Right kidney (tissue), 9 donors: Measurements from ENCODE around the gene CEACAM18.
"Not testable (repeated sequence)": the region's sequence is repeated elsewhere in the genome, so short reads cannot be mapped to it uniquely, and the experiment has no call there.

ENCODE experiments used
- DNase-seq: peaks from one replicate; pipeline ENCODE4 v3.0.0-alpha.2; 2016
- long read RNA-seq, 8 donors: transcript quantifications; one replicate each; lab custom pipeline, GENCODE V29; 2026

CEACAM18 gene
- long read RNA-seq, donor 1, result 0 reads
- long read RNA-seq, donor 2, result 0 reads
- long read RNA-seq, donor 3, result 0 reads
- long read RNA-seq, donor 4, result 0 reads
- long read RNA-seq, donor 5, result 0 reads
- long read RNA-seq, donor 6, result 0 reads
- long read RNA-seq, donor 7, result 0 reads
- long read RNA-seq, donor 8, result 0 reads

- no peak for DNase-seq
Measured at GRCh38 chr19:51478381-51479234, at the start of gene CEACAM18. CEACAM18 (plus strand) TSS chr19:51478539.

- no peak for DNase-seq
Measured at GRCh38 chr19:51430221-51430620, 48.1 kb upstream of the CEACAM18 start.

- DNase-seq, result no peak
Measured at GRCh38 chr19:51431124-51431523, 47.2 kb upstream of the CEACAM18 start.

- DNase-seq, result no peak
Measured at GRCh38 chr19:51433043-51433442, 45.3 kb upstream of the CEACAM18 start.

- DNase-seq, result no peak
Measured at GRCh38 chr19:51434456-51434855, 43.9 kb upstream of the CEACAM18 start.

GRCh38 chr19:51439021-51439465 lies 39.3 kb upstream of the CEACAM18 start:
- DNase-seq, result no peak

- DNase-seq, result no peak
Measured at GRCh38 chr19:51440052-51440451, 38.3 kb upstream of the CEACAM18 start.

GRCh38 chr19:51440846-51441409 lies 37.4 kb upstream of the CEACAM18 start:
- DNase-seq, result no peak

GRCh38 chr19:51441410-51442390 lies 36.6 kb upstream of the CEACAM18 start:
- DNase-seq, result no peak

- not testable (repeated sequence) for DNase-seq
Measured at GRCh38 chr19:51447510-51447909, 30.8 kb upstream of the CEACAM18 start.

- DNase-seq, result no peak
Measured at GRCh38 chr19:51448011-51448410, 30.3 kb upstream of the CEACAM18 start.

GRCh38 chr19:51448411-51449016 lies 29.8 kb upstream of the CEACAM18 start:
- DNase-seq, result no peak

- no peak for DNase-seq
Measured at GRCh38 chr19:51450730-51451307, 27.5 kb upstream of the CEACAM18 start.

- no peak for DNase-seq
Measured at GRCh38 chr19:51456541-51457290, 21.6 kb upstream of the CEACAM18 start.

GRCh38 chr19:51457351-51458013 lies 20.9 kb upstream of the CEACAM18 start:
- no peak for DNase-seq

- DNase-seq, result no peak
Measured at GRCh38 chr19:51458051-51458645, 20.2 kb upstream of the CEACAM18 start, which contains the start of gene SIGLEC8. SIGLEC8 (minus strand) TSS chr19:51458454; CDS start chr19:51458387, 67 bp downstream.

- no peak for DNase-seq
Measured at GRCh38 chr19:51458899-51459505, 19.3 kb upstream of the CEACAM18 start.

GRCh38 chr19:51460164-51460992 lies 18.0 kb upstream of the CEACAM18 start:
- no peak for DNase-seq
